HepG2 (cell line): Measurements from ENCODE around the gene DOK4. TPM values are rescaled to one million over a fixed set of nuclear protein-coding genes. Genes with fewer than 3 reads are reported as not detected.

Experiments used
- BRD4 ChIP-seq: sonication (generic); formaldehyde crosslinking; IDR thresholded peaks from 2 replicates; pipeline ENCODE4 v1.4.0; 2020; ENCODE audit warnings: missing genetic modification reagents
- EHMT2 ChIP-seq: fragments of 200-600 bp; sonication (generic); IDR thresholded peaks from 2 replicates; pipeline ENCODE4 v1.7.0; 2017; ENCODE audit warnings: antibody characterized with exemption, low read depth, low read length, borderline replicate concordance
- FOXA3 ChIP-seq: IDR thresholded peaks from 2 replicates; pipeline ENCODE4 v1.6.1; 2016; ENCODE audit warnings: missing genetic modification reagents, missing compliant biosample characterization
- HMGA1 ChIP-seq: sonication (generic); formaldehyde crosslinking; conservative IDR thresholded peaks from 2 replicates; pipeline ENCODE4 v1.4.0; 2020; ENCODE audit warnings: missing genetic modification reagents
- HNF1B ChIP-seq: sonication (generic); formaldehyde crosslinking; IDR thresholded peaks from 2 replicates; pipeline ENCODE4 v1.5.1; 2020; ENCODE audit warnings: mild to moderate bottlenecking, moderate library complexity, missing genetic modification reagents
- MXD3 ChIP-seq: IDR thresholded peaks from 2 replicates; pipeline ENCODE4 v1.6.1; 2016; ENCODE audit warnings: mild to moderate bottlenecking, missing biosample characterization, missing genetic modification reagents
- PHF5A ChIP-seq: IDR thresholded peaks from one replicate; pipeline ENCODE4 v1.6.1; 2018; ENCODE audit warnings: low read depth, missing genetic modification reagents; ENCODE audit not compliant: unreplicated experiment
- PHF8 ChIP-seq: sonication (generic); formaldehyde crosslinking; IDR thresholded peaks from 2 replicates; pipeline ENCODE4 v1.5.0; 2020; ENCODE audit warnings: missing genetic modification reagents
- SMYD3 ChIP-seq: sonication (generic); formaldehyde crosslinking; IDR thresholded peaks from 2 replicates; pipeline ENCODE4 v1.8.1; 2023; ENCODE audit warnings: mild to moderate bottlenecking, missing genetic modification reagents
- SP4 ChIP-seq: sonication (generic); formaldehyde crosslinking; IDR thresholded peaks from 2 replicates; pipeline ENCODE4 v1.8.1; 2023; ENCODE audit warnings: mild to moderate bottlenecking, missing genetic modification reagents
- TEF ChIP-seq: sonication (generic); formaldehyde crosslinking; IDR thresholded peaks from 2 replicates; pipeline ENCODE4 v1.5.0; 2020; ENCODE audit warnings: missing genetic modification reagents
- USF2 ChIP-seq, 2 experiments: sonication (generic) in 1 of 2; formaldehyde crosslinking in 1 of 2; IDR thresholded peaks; 2 replicates each; pipeline versions ENCODE4 v1.5.1 to v1.6.1; 2011 to 2020; ENCODE audit warnings: borderline replicate concordance in 1 of 2, low read depth in 1 of 2, low read length in 1 of 2, mild to moderate bottlenecking in 1 of 2, missing genetic modification reagents in 1 of 2, moderate library complexity in 1 of 2
- ZNF280D ChIP-seq: sonication (generic); formaldehyde crosslinking; IDR thresholded peaks from 2 replicates; pipeline ENCODE4 v1.5.1; 2020; ENCODE audit warnings: mild to moderate bottlenecking, missing genetic modification reagents
- ZNF350 ChIP-seq: sonication (generic); formaldehyde crosslinking; IDR thresholded peaks from 2 replicates; pipeline ENCODE4 v1.4.0; 2020; ENCODE audit warnings: mild to moderate bottlenecking, low read depth, missing genetic modification reagents, borderline replicate concordance
- ZSCAN12 ChIP-seq: sonication (generic); formaldehyde crosslinking; IDR thresholded peaks from 2 replicates; pipeline ENCODE4 v1.9.0; 2021; ENCODE audit warnings: mild to moderate bottlenecking, missing genetic modification reagents
- polyA plus RNA-seq, 8 experiments: library from polyadenylated mRNA; depleted of rRNA in 3 of 8; stranded (reverse) in 7 of 8; unstranded in 1 of 8; fragments of >200 nt; fragmentation: Illumina TruSeq in 4 of 8; extraction: Trizol in 4 of 8; gene quantifications; 2 replicates each; pipeline versions ENCODE4 v1.2.1 to v1.2.3, GENCODE V29; 2011 to 2016; ENCODE audit warnings: low read depth in 4 of 8, missing spikeins in 1 of 8, mixed read lengths in 1 of 8; ENCODE audit not compliant: insufficient read depth in 1 of 8
- total RNA-seq, 5 experiments: library from RNA; depleted of rRNA; stranded (reverse); fragments of >200 nt; fragmentation: Illumina TruSeq; extraction: Trizol; gene quantifications; 2 replicates each; pipeline ENCODE4 v1.2.3, GENCODE V29; 2016; ENCODE audit warnings: low read depth in 1 of 5
- TF ChIP-seq, protein P1 (sequence below): sonication (generic); formaldehyde crosslinking; IDR thresholded peaks from 2 replicates; pipeline ENCODE4 v1.4.0; 2020; ENCODE audit warnings: missing genetic modification reagents, borderline replicate concordance

Gene DOK4
- total and polyA plus RNA-seq, 2 of the 13 experiments (the other 11 are each of a cell fraction or from before 2014, with no cell fraction given) = 52.7 to 70.0 TPM

DNA sequence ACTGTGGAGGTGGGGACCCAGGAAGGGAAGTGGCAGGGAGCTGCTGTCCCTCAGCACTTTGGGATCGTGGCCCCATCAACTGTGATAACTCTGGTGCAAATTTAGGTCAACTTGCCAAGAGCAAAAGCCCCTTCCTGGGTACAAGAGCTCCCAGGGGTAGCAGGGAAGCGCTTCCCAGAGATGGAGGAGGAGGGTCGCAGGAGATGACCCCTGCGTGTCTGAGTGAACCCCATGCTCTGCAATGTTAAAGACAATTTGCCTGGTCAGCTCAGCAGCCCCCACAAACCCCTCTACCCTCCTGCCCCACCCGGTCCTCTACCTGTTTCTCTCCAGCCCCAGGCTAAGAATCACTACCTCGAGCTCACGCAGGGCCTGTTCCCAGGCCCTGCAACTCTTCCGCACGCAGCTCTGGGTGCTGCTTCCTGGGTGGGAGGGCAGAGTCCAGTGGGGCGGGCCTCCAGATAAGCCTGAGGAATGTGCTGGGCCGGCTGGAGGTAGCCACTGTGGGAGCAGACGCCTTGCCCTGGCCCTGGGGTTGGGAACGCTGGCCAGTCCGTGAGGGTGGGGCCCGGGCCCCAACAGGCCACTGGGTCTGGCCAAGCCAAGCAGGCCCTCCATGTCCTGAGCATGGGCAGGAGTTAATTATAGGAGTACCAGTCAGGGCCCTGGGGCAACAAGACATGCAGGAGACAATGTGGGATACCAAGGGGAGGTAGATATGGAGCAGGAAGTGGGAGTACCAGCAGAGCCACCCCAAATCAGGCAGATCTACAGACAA is 6.1 kb downstream of the DOK4 start (continued):
- TF ChIP-seq HNF1B = peak; percentile 78; the same call in 1 of the 2 replicates
- no peak for TF ChIP-seq ZNF280D (CRISPR knock-in tag)
- peak; percentile 16; the same call in 1 of the 2 replicates for TF ChIP-seq BRD4 (CRISPR knock-in tag)
- TF ChIP-seq ZSCAN12 = no peak; the same call in 1 of the 2 replicates
- peak; percentile 65; the same call in 1 of the 2 replicates for TF ChIP-seq ZNF350 (CRISPR knock-in tag)
- no peak for TF ChIP-seq MXD3 (CRISPR knock-in tag)
- TF ChIP-seq TEF (CRISPR knock-in tag) = no peak; the same call in 1 of the 2 replicates
- no peak for TF ChIP-seq USF2 (IDR thresholded peaks at IDR 0.05; ENCODE audit: low read depth, low read length)
- TF ChIP-seq USF2 (CRISPR knock-in tag; IDR thresholded peaks at IDR 0.05; ENCODE audit: borderline replicate concordance) = no peak; the same call in 1 of the 2 replicates
- TF ChIP-seq SP4 (CRISPR knock-in tag) = no peak; the same call in none of the 2 replicates
- TF ChIP-seq HMGA1 = no peak
- peak; percentile 76 for TF ChIP-seq SMYD3 (CRISPR knock-in tag)
- no peak for TF ChIP-seq PHF5A (CRISPR knock-in tag)
- peak; percentile 47 for TF ChIP-seq FOXA3
- TF ChIP-seq, protein P1, sequence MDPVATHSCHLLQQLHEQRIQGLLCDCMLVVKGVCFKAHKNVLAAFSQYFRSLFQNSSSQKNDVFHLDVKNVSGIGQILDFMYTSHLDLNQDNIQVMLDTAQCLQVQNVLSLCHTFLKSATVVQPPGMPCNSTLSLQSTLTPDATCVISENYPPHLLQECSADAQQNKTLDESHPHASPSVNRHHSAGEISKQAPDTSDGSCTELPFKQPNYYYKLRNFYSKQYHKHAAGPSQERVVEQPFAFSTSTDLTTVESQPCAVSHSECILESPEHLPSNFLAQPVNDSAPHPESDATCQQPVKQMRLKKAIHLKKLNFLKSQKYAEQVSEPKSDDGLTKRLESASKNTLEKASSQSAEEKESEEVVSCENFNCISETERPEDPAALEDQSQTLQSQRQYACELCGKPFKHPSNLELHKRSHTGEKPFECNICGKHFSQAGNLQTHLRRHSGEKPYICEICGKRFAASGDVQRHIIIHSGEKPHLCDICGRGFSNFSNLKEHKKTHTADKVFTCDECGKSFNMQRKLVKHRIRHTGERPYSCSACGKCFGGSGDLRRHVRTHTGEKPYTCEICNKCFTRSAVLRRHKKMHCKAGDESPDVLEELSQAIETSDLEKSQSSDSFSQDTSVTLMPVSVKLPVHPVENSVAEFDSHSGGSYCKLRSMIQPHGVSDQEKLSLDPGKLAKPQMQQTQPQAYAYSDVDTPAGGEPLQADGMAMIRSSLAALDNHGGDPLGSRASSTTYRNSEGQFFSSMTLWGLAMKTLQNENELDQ (CRISPR knock-in tag) = no peak
- TF ChIP-seq PHF8 (CRISPR knock-in tag) = peak; percentile 66
- TF ChIP-seq EHMT2 = no peak
